IPS-18a (cell line): ENCODE data around the gene WNT2.

Experiments
- H3K27ac ChIP-seq: one replicate; pipeline ENCODE4 v1.5.1; 2013; ENCODE audit warnings: low read length
- H3K27me3 ChIP-seq: one replicate; pipeline ENCODE4 v1.6.1; 2013; ENCODE audit warnings: mild to moderate bottlenecking, low read length; ENCODE audit not compliant: control insufficient read depth, insufficient read depth
- H3K36me3 ChIP-seq: one replicate; pipeline ENCODE4 v1.6.1; 2013; ENCODE audit warnings: low read depth, low read length; ENCODE audit not compliant: control insufficient read depth
- H3K4me1 ChIP-seq: one replicate; pipeline ENCODE4 v1.6.1; 2013; ENCODE audit warnings: low read depth, low read length; ENCODE audit not compliant: control insufficient read depth
- H3K4me3 ChIP-seq: one replicate; pipeline ENCODE4 v1.5.1; 2013; ENCODE audit warnings: low read length
- H3K9ac ChIP-seq: one replicate; pipeline ENCODE4 v1.6.1; 2013; ENCODE audit warnings: mild to moderate bottlenecking, low read length, moderate library complexity
- H3K9me3 ChIP-seq: one replicate; pipeline ENCODE4 v1.6.1; 2013; ENCODE audit warnings: low read depth, low read length; ENCODE audit not compliant: control insufficient read depth

Gene WNT2

DNA sequence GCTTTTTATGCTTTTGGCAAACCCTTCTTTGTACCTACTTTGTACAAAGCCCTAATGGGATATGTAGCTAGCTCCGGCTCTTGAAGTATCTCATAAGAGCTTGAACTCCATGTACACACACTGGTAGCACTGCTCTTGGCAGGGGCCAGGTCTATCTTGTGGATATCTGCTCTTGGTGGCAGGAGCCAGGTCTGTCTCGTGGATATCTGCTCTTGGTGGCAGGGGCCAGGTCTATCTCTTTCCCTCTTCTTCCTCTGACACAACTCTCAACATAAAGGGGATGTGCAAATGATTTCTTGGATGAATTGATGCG is 91.9 kb downstream of the WNT2 start:
- Histone ChIP-seq H3K9ac (no peak overlapping the region), H3K9me3 (no peaks in the 10 kb centered on the region), H3K36me3 (no peaks in the 10 kb centered on the region), H3K4me3 (no peak overlapping the region), H3K27me3 (no peaks in the 10 kb centered on the region), H3K4me1 (peaks cover 3% of the 10 kb centered on the region), H3K27ac (no peak overlapping the region)

DNA sequence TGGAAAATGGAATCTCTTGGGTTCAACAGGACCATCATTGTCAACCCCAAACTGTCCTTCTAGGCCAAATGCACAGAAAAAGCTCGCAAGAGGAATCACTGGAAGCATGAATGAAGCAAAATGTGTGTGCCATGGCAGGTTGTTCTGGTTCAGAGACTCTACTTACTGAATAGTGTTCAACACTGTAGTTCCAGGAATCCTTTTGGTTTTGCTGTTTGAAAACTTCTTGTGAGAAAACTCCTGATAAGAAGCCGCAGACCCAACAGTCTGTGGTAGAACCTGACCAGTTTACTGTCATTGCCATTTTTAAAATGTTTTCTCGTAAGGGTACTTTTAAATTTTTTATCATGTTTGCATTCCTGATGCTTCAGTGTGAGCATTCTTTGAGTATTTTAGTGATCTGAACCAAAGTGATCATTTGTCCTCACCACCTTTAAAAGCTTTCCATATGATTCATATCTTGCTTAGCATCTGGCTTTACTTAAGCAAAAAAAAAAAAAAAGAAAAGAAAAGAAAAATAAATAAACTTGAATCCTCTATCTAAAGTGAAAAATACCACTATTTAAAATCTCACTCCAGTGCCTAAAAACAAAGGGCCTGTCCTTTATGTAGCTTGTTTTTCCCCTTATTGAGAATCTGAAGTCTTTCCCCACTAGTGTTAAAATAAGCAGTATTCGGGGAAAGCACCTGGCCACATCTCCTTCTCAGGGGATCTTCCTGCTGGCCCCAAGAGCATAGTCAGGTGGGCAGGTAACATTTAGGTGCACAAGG is 92.4 kb downstream of the WNT2 start:
- Histone ChIP-seq H3K27me3 (no peaks in the 10 kb centered on the region), H3K9me3 (no peaks in the 10 kb centered on the region), H3K27ac (no peak overlapping the region), H3K4me3 (no peak overlapping the region), H3K36me3 (no peaks in the 10 kb centered on the region), H3K4me1 (peaks cover 5% of the 10 kb centered on the region), H3K9ac (no peak overlapping the region)

GRCh38 chr7:117229350-117229749 is 93.5 kb downstream of the WNT2 start:
- Histone ChIP-seq H3K36me3 (no peaks in the 10 kb centered on the region), H3K9ac (no peak overlapping the region), H3K9me3 (no peaks in the 10 kb centered on the region), H3K27ac (no peak overlapping the region), H3K27me3 (no peaks in the 10 kb centered on the region), H3K4me3 (no peak overlapping the region), H3K4me1 (peaks cover 5% of the 10 kb centered on the region)

- peaks cover 5% of the 10 kb centered on the region for H3K4me1 ChIP-seq
- H3K4me3 ChIP-seq = no peak overlapping the region
- no peaks in the 10 kb centered on the region for H3K9me3 ChIP-seq
- H3K36me3 ChIP-seq = no peaks in the 10 kb centered on the region
- no peak overlapping the region for H3K9ac ChIP-seq
- H3K27me3 ChIP-seq = no peaks in the 10 kb centered on the region
- H3K27ac ChIP-seq = no peak overlapping the region
These were observed 95.8 kb downstream of the WNT2 start for GRCh38 chr7:117227091-117227490.

DNA sequence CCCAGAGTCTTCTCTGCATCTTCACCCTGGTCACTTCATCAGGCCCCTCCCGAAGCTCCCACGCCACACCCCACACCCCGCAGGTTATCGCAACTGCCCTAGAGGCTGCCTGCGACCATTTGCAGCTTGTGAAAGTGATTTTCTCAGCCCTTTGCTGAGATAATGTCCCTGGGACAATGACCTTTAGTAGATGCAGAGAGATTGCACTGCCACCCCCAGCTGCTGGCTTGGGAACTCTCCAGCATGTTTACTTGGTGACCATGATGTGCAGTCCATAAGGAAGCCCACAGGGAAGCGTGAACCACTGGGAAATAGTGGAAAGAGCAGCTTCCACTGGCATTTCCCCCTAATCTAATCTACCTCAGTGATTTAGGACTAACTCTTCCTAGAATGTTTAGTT is 97.3 kb downstream of the WNT2 start:
- no peaks in the 10 kb centered on the region for H3K9me3 ChIP-seq
- H3K27ac ChIP-seq = no peak overlapping the region
- no peak overlapping the region for H3K9ac ChIP-seq
- no peak overlapping the region for H3K4me3 ChIP-seq
- peaks cover 5% of the 10 kb centered on the region for H3K4me1 ChIP-seq
- H3K27me3 ChIP-seq = no peaks in the 10 kb centered on the region
- no peaks in the 10 kb centered on the region for H3K36me3 ChIP-seq
